GM18508 (cell line): ENCODE measurements around the gene KCNK17.

Experiments used
- ATAC-seq: cut with Tn5 transposase; IDR thresholded peaks from one replicate; pipeline ENCODE4 v1.9.1; 2021; ENCODE audit warnings: moderate number of reproducible peaks; ENCODE audit not compliant: insufficient read depth, unreplicated experiment

The KCNK17 gene

GRCh38 chr6:39314273-39314795, at the start of gene KCNK17:
Gene KCNK17, minus strand, starts transcription at chr6:39314419. Its CDS starts 99 bp downstream, at chr6:39314320.
- no peak for ATAC-seq

- ATAC-seq, result no peak
Measured at GRCh38 chr6:39363280-39363679, 49.1 kb upstream of the KCNK17 start.

- ATAC-seq, result peak; percentile 19
Measured at GRCh38 chr6:39362487-39362865, 48.3 kb upstream of the KCNK17 start.

GRCh38 chr6:39361657-39362486, 47.7 kb upstream of the KCNK17 start:
- ATAC-seq, result peak; percentile 53

GRCh38 chr6:39360378-39360777, 46.2 kb upstream of the KCNK17 start:
- no peak for ATAC-seq

GRCh38 chr6:39357998-39358686, 43.9 kb upstream of the KCNK17 start:
- ATAC-seq, result no peak

GRCh38 chr6:39353698-39354315, 39.6 kb upstream of the KCNK17 start:
- no peak for ATAC-seq

GRCh38 chr6:39350723-39351505, 36.7 kb upstream of the KCNK17 start:
- ATAC-seq, result no peak

- no peak for ATAC-seq
Measured at GRCh38 chr6:39348740-39349139, 34.5 kb upstream of the KCNK17 start.

- no peak for ATAC-seq
Measured at GRCh38 chr6:39347906-39348585, 33.8 kb upstream of the KCNK17 start.

GRCh38 chr6:39347206-39347605, 33.0 kb upstream of the KCNK17 start:
- ATAC-seq, result no peak

- no peak for ATAC-seq
Measured at GRCh38 chr6:39344821-39345280, 30.6 kb upstream of the KCNK17 start.

GRCh38 chr6:39343396-39343870, 29.2 kb upstream of the KCNK17 start:
- no peak for ATAC-seq

GRCh38 chr6:39342692-39343395, 28.6 kb upstream of the KCNK17 start:
- ATAC-seq, result no peak

GRCh38 chr6:39341937-39342336, 27.7 kb upstream of the KCNK17 start:
- no peak for ATAC-seq

- no peak for ATAC-seq
Measured at GRCh38 chr6:39341352-39341751, 27.1 kb upstream of the KCNK17 start.

GRCh38 chr6:39339868-39340550, 25.8 kb upstream of the KCNK17 start:
- ATAC-seq, result no peak
